GM23338 (cell line): ENCODE measurements around the gene PPP1R3G. TPM values are rescaled to one million over a fixed set of nuclear protein-coding genes. Genes with fewer than 3 reads are reported as not detected.

Source experiments
- ATAC-seq: fragments of 200-7000 bp; cut with Tn5 transposase; 3 replicates; pipeline ENCODE4 v1.9.1; 2020
- DNase-seq: peaks from one replicate; pipeline ENCODE4 v3.0.0-alpha.2; 2015; ENCODE audit warnings: low spot score
- H2AFZ ChIP-seq: fragments of 200-600 bp; sonication (generic); 2 replicates; pipeline ENCODE4 v1.8.0; 2016; ENCODE audit warnings: antibody characterized with exemption, mild to moderate bottlenecking, moderate library complexity
- H3F3A ChIP-seq: fragments of 200-600 bp; sonication (generic); replicated peaks from 2 replicates; pipeline ENCODE4 v1.8.0; 2017; ENCODE audit warnings: antibody characterized with exemption, mixed run types, low read depth
- H3K27ac ChIP-seq: fragments of 200-600 bp; sonication (generic); 2 replicates; pipeline ENCODE4 v1.6.1; 2016; ENCODE audit warnings: low read depth
- H3K27me3 ChIP-seq: fragments of 200-600 bp; sonication (generic); 2 replicates; pipeline ENCODE4 v1.8.0; 2016; ENCODE audit warnings: mild to moderate bottlenecking, mixed run types, moderate library complexity; ENCODE audit not compliant: insufficient read depth
- H3K36me3 ChIP-seq: fragments of 200-600 bp; sonication (generic); 2 replicates; pipeline ENCODE4 v1.8.0; 2016; ENCODE audit warnings: mild to moderate bottlenecking; ENCODE audit not compliant: insufficient read depth
- H3K4me1 ChIP-seq: fragments of 200-600 bp; sonication (generic); 2 replicates; pipeline ENCODE4 v1.8.0; 2016; ENCODE audit warnings: mild to moderate bottlenecking, moderate library complexity; ENCODE audit not compliant: insufficient read depth
- H3K4me2 ChIP-seq: fragments of 200-600 bp; sonication (generic); 2 replicates; pipeline ENCODE4 v1.7.1; 2017; ENCODE audit warnings: mixed run types
- H3K4me3 ChIP-seq: fragments of 200-600 bp; sonication (generic); 2 replicates; pipeline ENCODE4 v1.6.1; 2016; ENCODE audit warnings: mixed run types
- H3K79me2 ChIP-seq: fragments of 200-600 bp; sonication (generic); replicated peaks from 2 replicates; pipeline ENCODE4 v1.8.0; 2017; ENCODE audit warnings: mild to moderate bottlenecking; ENCODE audit not compliant: insufficient read depth
- H3K9me2 ChIP-seq: fragments of 200-600 bp; sonication (generic); 2 replicates; pipeline ENCODE4 v1.8.0; 2017; ENCODE audit not compliant: insufficient read depth
- H4K20me1 ChIP-seq: fragments of 200-600 bp; sonication (generic); replicated peaks from 2 replicates; pipeline ENCODE4 v1.8.0; 2017; ENCODE audit warnings: mild to moderate bottlenecking; ENCODE audit not compliant: insufficient read depth
- H3K27ac Mint-ChIP-seq: 2 replicates; pipeline ENCODE4 v1.8.0; 2020; ENCODE audit warnings: inconsistent platforms, mild to moderate bottlenecking, moderate library complexity, mixed read lengths
- H3K27me3 Mint-ChIP-seq: 3 replicates; pipeline ENCODE4 v1.8.0; 2022; ENCODE audit warnings: low read depth, mild to moderate bottlenecking, moderate library complexity, mixed read lengths, inconsistent platforms; ENCODE audit not compliant: insufficient read depth, poor library complexity
- H3K36me3 Mint-ChIP-seq: 3 replicates; pipeline ENCODE4 v1.8.0; 2021; ENCODE audit warnings: low read depth, mild to moderate bottlenecking, inconsistent platforms, moderate library complexity, mixed read lengths
- H3K4me1 Mint-ChIP-seq: 3 replicates; pipeline ENCODE4 v1.8.0; 2020; ENCODE audit warnings: mild to moderate bottlenecking, inconsistent platforms, mixed read lengths
- H3K4me3 Mint-ChIP-seq: 3 replicates; pipeline ENCODE4 v1.8.0; 2021; ENCODE audit warnings: moderate library complexity, mild to moderate bottlenecking, inconsistent platforms, mixed read lengths
- H3K9me3 Mint-ChIP-seq: 3 replicates; pipeline ENCODE4 v1.8.0; 2020; ENCODE audit warnings: moderate library complexity, mild to moderate bottlenecking, inconsistent platforms, mixed read lengths
- CREB1 ChIP-seq: fragments of 250-450 bp; sonication (Bioruptor Pico); IDR thresholded peaks from 2 replicates; pipeline ENCODE4 v1.5.0; 2020; ENCODE audit warnings: low read depth, mild to moderate bottlenecking, moderate library complexity
- ETS1 ChIP-seq: IDR thresholded peaks from 2 replicates; pipeline ENCODE4 v1.6.1; 2016; ENCODE audit warnings: antibody characterized with exemption
- EZH2 ChIP-seq: fragments of 200-600 bp; sonication (generic); IDR thresholded peaks from one replicate; pipeline ENCODE4 v1.8.0; 2017; ENCODE audit warnings: antibody characterized with exemption, mild to moderate bottlenecking, low read depth; ENCODE audit not compliant: unreplicated experiment
- EZH2phosphoT487 ChIP-seq: fragments of 200-600 bp; sonication (generic); IDR thresholded peaks from one replicate; pipeline ENCODE4 v1.8.1; 2018; ENCODE audit warnings: antibody characterized with exemption; ENCODE audit not compliant: unreplicated experiment
- JUNB ChIP-seq: IDR thresholded peaks from one replicate; pipeline ENCODE4 v1.6.1; 2016; ENCODE audit warnings: antibody characterized with exemption; ENCODE audit not compliant: unreplicated experiment
- NANOG ChIP-seq: IDR thresholded peaks from 2 replicates; pipeline ENCODE4 v1.6.1; 2016; ENCODE audit warnings: antibody characterized with exemption, borderline replicate concordance
- POLR2AphosphoS5 ChIP-seq: IDR thresholded peaks from 2 replicates; pipeline ENCODE4 v1.6.1; 2016; ENCODE audit warnings: antibody characterized with exemption, low read depth
- STAT1 ChIP-seq: IDR thresholded peaks from one replicate; pipeline ENCODE4 v1.6.1; 2016; ENCODE audit warnings: antibody characterized with exemption; ENCODE audit not compliant: unreplicated experiment
- ZNF114 ChIP-seq: fragments of 250-450 bp; sonication (Bioruptor Pico); IDR thresholded peaks from 2 replicates; pipeline ENCODE4 v1.5.0; 2020; ENCODE audit warnings: mild to moderate bottlenecking, moderate library complexity
- ZNF331 ChIP-seq: fragments of 250-450 bp; sonication (Bioruptor Pico); IDR thresholded peaks from 2 replicates; pipeline ENCODE4 v1.5.0; 2020; ENCODE audit warnings: low read depth, mild to moderate bottlenecking, moderate library complexity
- polyA plus RNA-seq: library from polyadenylated mRNA; unstranded; fragments of >200 nt; fragmentation: Nextera tagmentation; extraction: Ambion mirVana; gene quantifications from 2 replicates; pipeline ENCODE4 v1.2.1, GENCODE V29; 2016
- total RNA-seq: library from RNA; depleted of rRNA; stranded (reverse); fragments of >200 nt; shearing (Covaris generic); gene quantifications from 2 replicates; pipeline ENCODE4 v1.2.3, GENCODE V29; 2014
- TF ChIP-seq, protein P1 (sequence below), 2 experiments: fragments of 200-600 bp in 1 of 2; sonication (generic) in 1 of 2; conservative IDR thresholded peaks; 2 replicates each; pipeline versions ENCODE4 v1.5.1 to v1.6.1; 2016 to 2017; ENCODE audit warnings: antibody characterized with exemption in 2 of 2, low read depth in 2 of 2, mild to moderate bottlenecking in 2 of 2, moderate library complexity in 1 of 2
- TF ChIP-seq, protein P2 (sequence below): fragments of 250-450 bp; sonication (Bioruptor Pico); IDR thresholded peaks from 2 replicates; pipeline ENCODE4 v1.5.0; 2020; ENCODE audit warnings: mild to moderate bottlenecking, moderate library complexity
- TF ChIP-seq, protein P3 (sequence below): IDR thresholded peaks from one replicate; pipeline ENCODE4 v1.6.1; 2018; ENCODE audit warnings: antibody characterized with exemption; ENCODE audit not compliant: unreplicated experiment

The PPP1R3G gene
- total and polyA plus RNA-seq, 2 experiments from 2014 or later = 0.13 to 0.24 TPM

DNA sequence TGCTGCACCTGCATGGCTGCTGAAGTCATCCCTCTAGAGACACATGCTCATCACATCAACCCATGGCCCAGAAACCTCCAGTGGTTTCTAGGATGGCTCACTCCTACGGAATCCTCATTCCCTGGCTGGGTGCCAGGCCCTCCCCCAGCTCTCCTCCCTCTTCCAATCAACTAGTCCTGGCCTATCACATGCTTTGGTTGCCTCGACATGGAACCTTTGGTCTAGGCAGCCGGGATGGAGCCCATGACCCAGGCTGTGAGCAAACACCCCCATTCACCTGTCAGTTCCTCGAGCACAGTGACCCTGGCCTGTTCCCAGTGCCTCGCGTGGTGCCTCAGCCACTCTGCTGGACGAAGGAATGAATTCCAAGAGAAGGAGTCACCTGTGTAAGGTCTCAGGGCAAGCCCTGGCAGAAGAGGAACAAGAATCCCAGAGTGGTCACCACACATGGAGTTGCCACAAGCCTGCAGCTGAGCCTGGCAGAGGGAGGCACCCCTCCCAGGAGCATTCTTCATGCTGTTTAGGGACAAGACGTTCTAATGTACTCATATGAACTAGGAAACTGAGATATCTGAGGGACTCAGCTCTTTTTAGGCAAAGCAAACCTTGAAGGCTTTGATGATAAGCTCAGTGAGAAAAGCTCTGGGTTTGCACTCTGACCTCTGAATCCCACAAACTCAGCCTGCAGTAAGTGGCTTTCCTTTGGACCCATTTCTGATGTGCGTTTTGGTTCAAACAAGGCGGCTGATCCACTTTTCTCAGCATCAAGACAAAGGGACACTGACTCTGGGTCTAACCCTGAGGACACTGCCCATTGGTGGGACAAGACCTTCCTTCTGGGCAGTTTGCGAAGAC, 40.2 kb downstream of the PPP1R3G start:
- no peaks in the 10 kb centered on the region for H3K27me3 ChIP-seq
- TF ChIP-seq JUNB = no peak
- TF ChIP-seq EZH2 = no peak
- TF ChIP-seq ZNF114 (CRISPR knock-in tag) = no peak
- TF ChIP-seq EZH2phosphoT487 = no peak
- no peak for TF ChIP-seq CREB1 (CRISPR knock-in tag)
- TF ChIP-seq, protein P1, sequence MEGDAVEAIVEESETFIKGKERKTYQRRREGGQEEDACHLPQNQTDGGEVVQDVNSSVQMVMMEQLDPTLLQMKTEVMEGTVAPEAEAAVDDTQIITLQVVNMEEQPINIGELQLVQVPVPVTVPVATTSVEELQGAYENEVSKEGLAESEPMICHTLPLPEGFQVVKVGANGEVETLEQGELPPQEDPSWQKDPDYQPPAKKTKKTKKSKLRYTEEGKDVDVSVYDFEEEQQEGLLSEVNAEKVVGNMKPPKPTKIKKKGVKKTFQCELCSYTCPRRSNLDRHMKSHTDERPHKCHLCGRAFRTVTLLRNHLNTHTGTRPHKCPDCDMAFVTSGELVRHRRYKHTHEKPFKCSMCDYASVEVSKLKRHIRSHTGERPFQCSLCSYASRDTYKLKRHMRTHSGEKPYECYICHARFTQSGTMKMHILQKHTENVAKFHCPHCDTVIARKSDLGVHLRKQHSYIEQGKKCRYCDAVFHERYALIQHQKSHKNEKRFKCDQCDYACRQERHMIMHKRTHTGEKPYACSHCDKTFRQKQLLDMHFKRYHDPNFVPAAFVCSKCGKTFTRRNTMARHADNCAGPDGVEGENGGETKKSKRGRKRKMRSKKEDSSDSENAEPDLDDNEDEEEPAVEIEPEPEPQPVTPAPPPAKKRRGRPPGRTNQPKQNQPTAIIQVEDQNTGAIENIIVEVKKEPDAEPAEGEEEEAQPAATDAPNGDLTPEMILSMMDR (conservative IDR thresholded peaks at IDR 0.05; ENCODE audit: low read depth in 2 of 2) = no peak
- no peak for TF ChIP-seq STAT1
- no peak for TF ChIP-seq ETS1
- TF ChIP-seq NANOG = no peak
- TF ChIP-seq, protein P2, sequence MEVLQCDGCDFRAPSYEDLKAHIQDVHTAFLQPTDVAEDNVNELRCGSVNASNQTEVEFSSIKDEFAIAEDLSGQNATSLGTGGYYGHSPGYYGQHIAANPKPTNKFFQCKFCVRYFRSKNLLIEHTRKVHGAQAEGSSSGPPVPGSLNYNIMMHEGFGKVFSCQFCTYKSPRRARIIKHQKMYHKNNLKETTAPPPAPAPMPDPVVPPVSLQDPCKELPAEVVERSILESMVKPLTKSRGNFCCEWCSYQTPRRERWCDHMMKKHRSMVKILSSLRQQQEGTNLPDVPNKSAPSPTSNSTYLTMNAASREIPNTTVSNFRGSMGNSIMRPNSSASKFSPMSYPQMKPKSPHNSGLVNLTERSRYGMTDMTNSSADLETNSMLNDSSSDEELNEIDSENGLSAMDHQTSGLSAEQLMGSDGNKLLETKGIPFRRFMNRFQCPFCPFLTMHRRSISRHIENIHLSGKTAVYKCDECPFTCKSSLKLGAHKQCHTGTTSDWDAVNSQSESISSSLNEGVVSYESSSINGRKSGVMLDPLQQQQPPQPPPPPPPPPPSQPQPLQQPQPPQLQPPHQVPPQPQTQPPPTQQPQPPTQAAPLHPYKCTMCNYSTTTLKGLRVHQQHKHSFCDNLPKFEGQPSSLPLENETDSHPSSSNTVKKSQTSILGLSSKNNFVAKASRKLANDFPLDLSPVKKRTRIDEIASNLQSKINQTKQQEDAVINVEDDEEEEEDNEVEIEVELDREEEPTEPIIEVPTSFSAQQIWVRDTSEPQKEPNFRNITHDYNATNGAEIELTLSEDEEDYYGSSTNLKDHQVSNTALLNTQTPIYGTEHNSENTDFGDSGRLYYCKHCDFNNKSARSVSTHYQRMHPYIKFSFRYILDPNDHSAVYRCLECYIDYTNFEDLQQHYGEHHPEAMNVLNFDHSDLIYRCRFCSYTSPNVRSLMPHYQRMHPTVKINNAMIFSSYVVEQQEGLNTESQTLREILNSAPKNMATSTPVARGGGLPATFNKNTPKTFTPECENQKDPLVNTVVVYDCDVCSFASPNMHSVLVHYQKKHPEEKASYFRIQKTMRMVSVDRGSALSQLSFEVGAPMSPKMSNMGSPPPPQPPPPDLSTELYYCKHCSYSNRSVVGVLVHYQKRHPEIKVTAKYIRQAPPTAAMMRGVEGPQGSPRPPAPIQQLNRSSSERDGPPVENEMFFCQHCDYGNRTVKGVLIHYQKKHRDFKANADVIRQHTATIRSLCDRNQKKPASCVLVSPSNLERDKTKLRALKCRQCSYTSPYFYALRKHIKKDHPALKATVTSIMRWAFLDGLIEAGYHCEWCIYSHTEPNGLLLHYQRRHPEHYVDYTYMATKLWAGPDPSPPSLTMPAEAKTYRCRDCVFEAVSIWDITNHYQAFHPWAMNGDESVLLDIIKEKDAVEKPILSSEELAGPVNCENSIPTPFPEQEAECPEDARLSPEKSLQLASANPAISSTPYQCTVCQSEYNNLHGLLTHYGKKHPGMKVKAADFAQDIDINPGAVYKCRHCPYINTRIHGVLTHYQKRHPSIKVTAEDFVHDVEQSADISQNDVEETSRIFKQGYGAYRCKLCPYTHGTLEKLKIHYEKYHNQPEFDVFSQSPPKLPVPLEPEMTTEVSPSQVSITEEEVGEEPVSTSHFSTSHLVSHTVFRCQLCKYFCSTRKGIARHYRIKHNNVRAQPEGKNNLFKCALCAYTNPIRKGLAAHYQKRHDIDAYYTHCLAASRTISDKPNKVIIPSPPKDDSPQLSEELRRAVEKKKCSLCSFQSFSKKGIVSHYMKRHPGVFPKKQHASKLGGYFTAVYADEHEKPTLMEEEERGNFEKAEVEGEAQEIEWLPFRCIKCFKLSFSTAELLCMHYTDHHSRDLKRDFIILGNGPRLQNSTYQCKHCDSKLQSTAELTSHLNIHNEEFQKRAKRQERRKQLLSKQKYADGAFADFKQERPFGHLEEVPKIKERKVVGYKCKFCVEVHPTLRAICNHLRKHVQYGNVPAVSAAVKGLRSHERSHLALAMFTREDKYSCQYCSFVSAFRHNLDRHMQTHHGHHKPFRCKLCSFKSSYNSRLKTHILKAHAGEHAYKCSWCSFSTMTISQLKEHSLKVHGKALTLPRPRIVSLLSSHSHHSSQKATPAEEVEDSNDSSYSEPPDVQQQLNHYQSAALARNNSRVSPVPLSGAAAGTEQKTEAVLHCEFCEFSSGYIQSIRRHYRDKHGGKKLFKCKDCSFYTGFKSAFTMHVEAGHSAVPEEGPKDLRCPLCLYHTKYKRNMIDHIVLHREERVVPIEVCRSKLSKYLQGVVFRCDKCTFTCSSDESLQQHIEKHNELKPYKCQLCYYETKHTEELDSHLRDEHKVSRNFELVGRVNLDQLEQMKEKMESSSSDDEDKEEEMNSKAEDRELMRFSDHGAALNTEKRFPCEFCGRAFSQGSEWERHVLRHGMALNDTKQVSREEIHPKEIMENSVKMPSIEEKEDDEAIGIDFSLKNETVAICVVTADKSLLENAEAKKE (CRISPR knock-in tag) = no peak
- no peak for TF ChIP-seq POLR2AphosphoS5
- no peak for TF ChIP-seq ZNF331 (CRISPR knock-in tag)
- TF ChIP-seq, protein P3, sequence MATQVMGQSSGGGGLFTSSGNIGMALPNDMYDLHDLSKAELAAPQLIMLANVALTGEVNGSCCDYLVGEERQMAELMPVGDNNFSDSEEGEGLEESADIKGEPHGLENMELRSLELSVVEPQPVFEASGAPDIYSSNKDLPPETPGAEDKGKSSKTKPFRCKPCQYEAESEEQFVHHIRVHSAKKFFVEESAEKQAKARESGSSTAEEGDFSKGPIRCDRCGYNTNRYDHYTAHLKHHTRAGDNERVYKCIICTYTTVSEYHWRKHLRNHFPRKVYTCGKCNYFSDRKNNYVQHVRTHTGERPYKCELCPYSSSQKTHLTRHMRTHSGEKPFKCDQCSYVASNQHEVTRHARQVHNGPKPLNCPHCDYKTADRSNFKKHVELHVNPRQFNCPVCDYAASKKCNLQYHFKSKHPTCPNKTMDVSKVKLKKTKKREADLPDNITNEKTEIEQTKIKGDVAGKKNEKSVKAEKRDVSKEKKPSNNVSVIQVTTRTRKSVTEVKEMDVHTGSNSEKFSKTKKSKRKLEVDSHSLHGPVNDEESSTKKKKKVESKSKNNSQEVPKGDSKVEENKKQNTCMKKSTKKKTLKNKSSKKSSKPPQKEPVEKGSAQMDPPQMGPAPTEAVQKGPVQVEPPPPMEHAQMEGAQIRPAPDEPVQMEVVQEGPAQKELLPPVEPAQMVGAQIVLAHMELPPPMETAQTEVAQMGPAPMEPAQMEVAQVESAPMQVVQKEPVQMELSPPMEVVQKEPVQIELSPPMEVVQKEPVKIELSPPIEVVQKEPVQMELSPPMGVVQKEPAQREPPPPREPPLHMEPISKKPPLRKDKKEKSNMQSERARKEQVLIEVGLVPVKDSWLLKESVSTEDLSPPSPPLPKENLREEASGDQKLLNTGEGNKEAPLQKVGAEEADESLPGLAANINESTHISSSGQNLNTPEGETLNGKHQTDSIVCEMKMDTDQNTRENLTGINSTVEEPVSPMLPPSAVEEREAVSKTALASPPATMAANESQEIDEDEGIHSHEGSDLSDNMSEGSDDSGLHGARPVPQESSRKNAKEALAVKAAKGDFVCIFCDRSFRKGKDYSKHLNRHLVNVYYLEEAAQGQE = no peak
- no peak overlapping the region for H3K4me2 ChIP-seq
- no peaks in the 10 kb centered on the region for H3F3A ChIP-seq
- no peak overlapping the region for H3K27ac Mint-ChIP-seq
- H3K79me2 ChIP-seq = no peaks in the 10 kb centered on the region
- DNase-seq (no peak), ATAC-seq (no peak)
- H3K4me3 Mint-ChIP-seq = no peak overlapping the region
- peaks cover 9% of the 10 kb centered on the region for H3K36me3 Mint-ChIP-seq
- peaks cover 24% of the 10 kb centered on the region for H3K4me1 Mint-ChIP-seq
- H3K27me3 Mint-ChIP-seq = peaks cover 3% of the 10 kb centered on the region
- H3K4me1 ChIP-seq = no peaks in the 10 kb centered on the region
- no peaks in the 10 kb centered on the region for H3K9me2 ChIP-seq
- no peak overlapping the region for H2AFZ ChIP-seq
- H3K36me3 ChIP-seq = no peaks in the 10 kb centered on the region
- H3K27ac ChIP-seq = no peak overlapping the region
- H4K20me1 ChIP-seq = no peaks in the 10 kb centered on the region; the same call in 1 of the 2 replicates
- no peak overlapping the region for H3K4me3 ChIP-seq
- H3K9me3 Mint-ChIP-seq = no peaks in the 10 kb centered on the region
